CD4-positive, alpha-beta T cell (primary cell): ENCODE measurements around the gene LPP. TPM values are rescaled to one million over a fixed set of nuclear protein-coding genes. Genes with fewer than 3 reads are reported as not detected.

Experiments
- ATAC-seq: fragments of 200-7000 bp; cut with Tn5 transposase; one replicate; pipeline ENCODE4 v1.10.0; 2022; ENCODE audit warnings: mild to moderate bottlenecking; ENCODE audit not compliant: poor library complexity
- CTCF ChIA-PET: fragments of 350-600 bp; sonication (Branson Sonifier 250); formaldehyde crosslinking; loops from one replicate; lab custom pipeline; 2021; ENCODE audit warnings: antibody characterized with exemption, inconsistent platforms; lab: Charles Lee
- POLR2A ChIA-PET: fragments of 350-600 bp; sonication (Branson Sonifier 250); formaldehyde crosslinking; loops from one replicate; lab custom pipeline; 2021; ENCODE audit warnings: antibody characterized with exemption, inconsistent platforms; lab: Charles Lee
- DNase-seq, 14 experiments: peaks; one replicate each; pipeline ENCODE4 v3.0.0-alpha.2; 2013 to 2020; ENCODE audit warnings: mixed read lengths in 2 of 14
- H3K27ac ChIP-seq, 2 donors: one replicate each; pipeline versions ENCODE4 v1.5.1 to v1.7.0; 2013; ENCODE audit warnings: low read length in 2 of 2, low read depth in 1 of 2, mild to moderate bottlenecking in 1 of 2
- H3K27me3 ChIP-seq, 2 experiments: 1 replicate in 1 of 2; 2 replicates in 1 of 2; pipeline versions ENCODE4 v1.6.1 to v1.7.0; 2013; ENCODE audit warnings: low read length in 2 of 2, control low read depth in 1 of 2, mild to moderate bottlenecking in 1 of 2, moderate library complexity in 1 of 2; ENCODE audit not compliant: insufficient read depth in 2 of 2, control insufficient read depth in 1 of 2
- H3K36me3 ChIP-seq: one replicate; pipeline ENCODE4 v1.6.1; 2013; ENCODE audit warnings: low read length, control low read depth; ENCODE audit not compliant: insufficient read depth
- H3K4me1 ChIP-seq: one replicate; pipeline ENCODE4 v1.6.1; 2013; ENCODE audit warnings: low read length, control low read depth; ENCODE audit not compliant: insufficient read depth
- H3K4me3 ChIP-seq: one replicate; pipeline ENCODE4 v1.5.1; 2013; ENCODE audit warnings: mild to moderate bottlenecking, low read length, moderate library complexity
- H3K9me3 ChIP-seq, 2 experiments: 1 replicate in 1 of 2; 2 replicates in 1 of 2; pipeline versions ENCODE4 v1.6.1 to v1.7.0; 2013; ENCODE audit warnings: low read length in 2 of 2, mild to moderate bottlenecking in 2 of 2, control low read depth in 1 of 2, moderate library complexity in 1 of 2; ENCODE audit not compliant: control insufficient read depth in 1 of 2, insufficient read depth in 1 of 2
- H3K27ac Mint-ChIP-seq: one replicate; pipeline ENCODE4 v1.8.0; 2020; ENCODE audit warnings: mixed read lengths
- H3K27me3 Mint-ChIP-seq: one replicate; pipeline ENCODE4 v1.8.0; 2021; ENCODE audit warnings: mixed read lengths
- H3K36me3 Mint-ChIP-seq: one replicate; pipeline ENCODE4 v1.8.0; 2021; ENCODE audit warnings: low read depth, mixed read lengths
- H3K4me1 Mint-ChIP-seq: one replicate; pipeline ENCODE4 v1.8.0; 2021; ENCODE audit warnings: low read depth, mixed read lengths
- H3K4me3 Mint-ChIP-seq: one replicate; pipeline ENCODE4 v1.8.0; 2020; ENCODE audit warnings: mild to moderate bottlenecking, mixed read lengths
- H3K9me3 Mint-ChIP-seq: one replicate; pipeline ENCODE4 v1.8.0; 2020; ENCODE audit warnings: mixed read lengths
- CTCF ChIP-seq: fragments of 200-600 bp; IDR thresholded peaks from one replicate; pipeline ENCODE4 v1.8.0; 2022; ENCODE audit warnings: antibody characterized with exemption, mild to moderate bottlenecking
- intact Hi-C, 2 experiments: fragments of 100-400 bp; cut with DNase I in 1 of 2; cut with micrococcal nuclease in 1 of 2; formaldehyde crosslinking; loops; one replicate each; pipeline versions ENCODE4 v1.15.1 to v1.9.0; 2023 to 2025; cut with DNase I, micrococcal nuclease
- total RNA-seq, 174 experiments: library from RNA in 2 of 174; stranded (reverse) in 2 of 174; gene quantifications; one replicate each; pipeline ENCODE4 v1.2.3 and lab custom pipeline; 2021 to 2026

Gene LPP
- total RNA-seq, 2 experiments from 2014 or later = 45.6 to 45.9 TPM

GRCh38 chr3:188697127-188697526 is 543.2 kb downstream of the LPP start:
- H3K27ac Mint-ChIP-seq = no peak overlapping the region

GRCh38 chr3:188698436-188698835 is 544.5 kb downstream of the LPP start:
- Mint-ChIP-seq H3K9me3 (no peaks in the 10 kb centered on the region), H3K4me3 (no peak overlapping the region), H3K4me1 (peaks cover 9% of the 10 kb centered on the region), H3K27ac (no peak overlapping the region), H3K27me3 (no peaks in the 10 kb centered on the region), H3K36me3 (no peaks in the 10 kb centered on the region)
- TF ChIP-seq CTCF = no peak
- ATAC-seq = no peak
- intact Hi-C loops = no loop called here
- Histone ChIP-seq H3K4me1 (no peaks in the 10 kb centered on the region), H3K27me3 (no peaks in the 10 kb centered on the region), H3K4me3 (no peak overlapping the region), H3K9me3 (no peaks in the 10 kb centered on the region), H3K27ac (no peak overlapping the region), H3K36me3 (no peaks in the 10 kb centered on the region)
- ChIA-PET POLR2A (no interaction called here), CTCF (no interaction called here)
- DNase-seq = no peak

More at GRCh38 chr3:188697127-188697526, 543.2 kb downstream of the LPP start:
- ChIA-PET POLR2A (no interaction called here), CTCF (no interaction called here)
- H3K27ac ChIP-seq = no peak overlapping the region
- no peak overlapping the region for H3K4me3 Mint-ChIP-seq
- peaks cover 9% of the 10 kb centered on the region for H3K4me1 Mint-ChIP-seq
- no peaks in the 10 kb centered on the region for H3K9me3 Mint-ChIP-seq
- no peaks in the 10 kb centered on the region for H3K9me3 ChIP-seq
- H3K36me3 ChIP-seq = no peaks in the 10 kb centered on the region
- H3K4me1 ChIP-seq = no peaks in the 10 kb centered on the region
- no peak for TF ChIP-seq CTCF
- ATAC-seq (no peak), DNase-seq (no peak)
- no peaks in the 10 kb centered on the region for H3K36me3 Mint-ChIP-seq
- no peaks in the 10 kb centered on the region for H3K27me3 ChIP-seq
- H3K27me3 Mint-ChIP-seq = no peaks in the 10 kb centered on the region
- intact Hi-C loops = no loop called here
- no peak overlapping the region for H3K4me3 ChIP-seq

GRCh38 chr3:188700501-188700900 is 546.5 kb downstream of the LPP start:
- POLR2A ChIA-PET = no interaction called here
- ATAC-seq (no peak), DNase-seq (no peak)
- H3K9me3 ChIP-seq = no peaks in the 10 kb centered on the region
- no peak overlapping the region for H3K4me3 ChIP-seq
- Mint-ChIP-seq H3K4me1 (peaks cover 9% of the 10 kb centered on the region), H3K27ac (no peak overlapping the region), H3K4me3 (no peak overlapping the region), H3K27me3 (no peaks in the 10 kb centered on the region), H3K36me3 (no peaks in the 10 kb centered on the region), H3K9me3 (no peaks in the 10 kb centered on the region)
- no peak for TF ChIP-seq CTCF
- intact Hi-C loops = no loop called here
- no peaks in the 10 kb centered on the region for H3K27me3 ChIP-seq
- CTCF ChIA-PET = no interaction called here
- no peaks in the 10 kb centered on the region for H3K4me1 ChIP-seq
- H3K36me3 ChIP-seq = no peaks in the 10 kb centered on the region
- H3K27ac ChIP-seq = no peak overlapping the region
